ENCODE data around the gene ACVR1.

DNA sequence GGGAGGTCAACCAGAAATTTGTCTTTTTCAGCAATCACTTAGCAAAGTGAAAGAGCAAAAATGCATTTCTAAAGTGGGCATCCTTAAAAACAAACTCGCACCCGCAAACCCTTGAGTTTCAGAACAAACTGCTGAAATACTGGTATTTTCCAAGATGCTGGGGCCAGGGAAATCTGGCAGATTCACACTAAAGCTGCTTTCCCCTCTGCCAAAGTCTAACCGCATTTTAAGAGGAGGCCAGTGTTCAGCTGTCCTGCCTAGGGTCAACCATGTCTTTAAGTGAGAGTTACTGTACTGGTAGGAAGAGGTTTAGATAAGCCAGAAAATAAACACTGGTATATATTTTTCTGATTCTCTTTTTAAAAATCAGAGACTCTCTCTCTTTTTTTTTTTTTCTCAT is 55.9 kb downstream of the ACVR1 start:
- TF ChIP-seq POLR2AphosphoS5 (IDR thresholded peaks at IDR 0.05; ENCODE audit: low read depth) (no peak), EZH2 (IDR thresholded peaks at IDR 0.05; ENCODE audit: low read depth, unreplicated experiment) (no peak), CREB1 (CRISPR knock-in tag; IDR thresholded peaks at IDR 0.05; ENCODE audit: low read depth) (no peak), EZH2phosphoT487 (IDR thresholded peaks at IDR 0.05; ENCODE audit: unreplicated experiment) (no peak), ZNF331 (CRISPR knock-in tag; IDR thresholded peaks at IDR 0.05; ENCODE audit: low read depth) (no peak), JUNB (IDR thresholded peaks at IDR 0.05; ENCODE audit: unreplicated experiment) (no peak), NANOG (IDR thresholded peaks at IDR 0.05; ENCODE audit: borderline replicate concordance) (no peak), STAT1 (IDR thresholded peaks at IDR 0.05; ENCODE audit: unreplicated experiment) (no peak)
- TF ChIP-seq, protein P1, sequence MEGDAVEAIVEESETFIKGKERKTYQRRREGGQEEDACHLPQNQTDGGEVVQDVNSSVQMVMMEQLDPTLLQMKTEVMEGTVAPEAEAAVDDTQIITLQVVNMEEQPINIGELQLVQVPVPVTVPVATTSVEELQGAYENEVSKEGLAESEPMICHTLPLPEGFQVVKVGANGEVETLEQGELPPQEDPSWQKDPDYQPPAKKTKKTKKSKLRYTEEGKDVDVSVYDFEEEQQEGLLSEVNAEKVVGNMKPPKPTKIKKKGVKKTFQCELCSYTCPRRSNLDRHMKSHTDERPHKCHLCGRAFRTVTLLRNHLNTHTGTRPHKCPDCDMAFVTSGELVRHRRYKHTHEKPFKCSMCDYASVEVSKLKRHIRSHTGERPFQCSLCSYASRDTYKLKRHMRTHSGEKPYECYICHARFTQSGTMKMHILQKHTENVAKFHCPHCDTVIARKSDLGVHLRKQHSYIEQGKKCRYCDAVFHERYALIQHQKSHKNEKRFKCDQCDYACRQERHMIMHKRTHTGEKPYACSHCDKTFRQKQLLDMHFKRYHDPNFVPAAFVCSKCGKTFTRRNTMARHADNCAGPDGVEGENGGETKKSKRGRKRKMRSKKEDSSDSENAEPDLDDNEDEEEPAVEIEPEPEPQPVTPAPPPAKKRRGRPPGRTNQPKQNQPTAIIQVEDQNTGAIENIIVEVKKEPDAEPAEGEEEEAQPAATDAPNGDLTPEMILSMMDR (conservative IDR thresholded peaks at IDR 0.05; ENCODE audit: low read depth in 2 of 2), result no peak
- TF ChIP-seq, protein P2, sequence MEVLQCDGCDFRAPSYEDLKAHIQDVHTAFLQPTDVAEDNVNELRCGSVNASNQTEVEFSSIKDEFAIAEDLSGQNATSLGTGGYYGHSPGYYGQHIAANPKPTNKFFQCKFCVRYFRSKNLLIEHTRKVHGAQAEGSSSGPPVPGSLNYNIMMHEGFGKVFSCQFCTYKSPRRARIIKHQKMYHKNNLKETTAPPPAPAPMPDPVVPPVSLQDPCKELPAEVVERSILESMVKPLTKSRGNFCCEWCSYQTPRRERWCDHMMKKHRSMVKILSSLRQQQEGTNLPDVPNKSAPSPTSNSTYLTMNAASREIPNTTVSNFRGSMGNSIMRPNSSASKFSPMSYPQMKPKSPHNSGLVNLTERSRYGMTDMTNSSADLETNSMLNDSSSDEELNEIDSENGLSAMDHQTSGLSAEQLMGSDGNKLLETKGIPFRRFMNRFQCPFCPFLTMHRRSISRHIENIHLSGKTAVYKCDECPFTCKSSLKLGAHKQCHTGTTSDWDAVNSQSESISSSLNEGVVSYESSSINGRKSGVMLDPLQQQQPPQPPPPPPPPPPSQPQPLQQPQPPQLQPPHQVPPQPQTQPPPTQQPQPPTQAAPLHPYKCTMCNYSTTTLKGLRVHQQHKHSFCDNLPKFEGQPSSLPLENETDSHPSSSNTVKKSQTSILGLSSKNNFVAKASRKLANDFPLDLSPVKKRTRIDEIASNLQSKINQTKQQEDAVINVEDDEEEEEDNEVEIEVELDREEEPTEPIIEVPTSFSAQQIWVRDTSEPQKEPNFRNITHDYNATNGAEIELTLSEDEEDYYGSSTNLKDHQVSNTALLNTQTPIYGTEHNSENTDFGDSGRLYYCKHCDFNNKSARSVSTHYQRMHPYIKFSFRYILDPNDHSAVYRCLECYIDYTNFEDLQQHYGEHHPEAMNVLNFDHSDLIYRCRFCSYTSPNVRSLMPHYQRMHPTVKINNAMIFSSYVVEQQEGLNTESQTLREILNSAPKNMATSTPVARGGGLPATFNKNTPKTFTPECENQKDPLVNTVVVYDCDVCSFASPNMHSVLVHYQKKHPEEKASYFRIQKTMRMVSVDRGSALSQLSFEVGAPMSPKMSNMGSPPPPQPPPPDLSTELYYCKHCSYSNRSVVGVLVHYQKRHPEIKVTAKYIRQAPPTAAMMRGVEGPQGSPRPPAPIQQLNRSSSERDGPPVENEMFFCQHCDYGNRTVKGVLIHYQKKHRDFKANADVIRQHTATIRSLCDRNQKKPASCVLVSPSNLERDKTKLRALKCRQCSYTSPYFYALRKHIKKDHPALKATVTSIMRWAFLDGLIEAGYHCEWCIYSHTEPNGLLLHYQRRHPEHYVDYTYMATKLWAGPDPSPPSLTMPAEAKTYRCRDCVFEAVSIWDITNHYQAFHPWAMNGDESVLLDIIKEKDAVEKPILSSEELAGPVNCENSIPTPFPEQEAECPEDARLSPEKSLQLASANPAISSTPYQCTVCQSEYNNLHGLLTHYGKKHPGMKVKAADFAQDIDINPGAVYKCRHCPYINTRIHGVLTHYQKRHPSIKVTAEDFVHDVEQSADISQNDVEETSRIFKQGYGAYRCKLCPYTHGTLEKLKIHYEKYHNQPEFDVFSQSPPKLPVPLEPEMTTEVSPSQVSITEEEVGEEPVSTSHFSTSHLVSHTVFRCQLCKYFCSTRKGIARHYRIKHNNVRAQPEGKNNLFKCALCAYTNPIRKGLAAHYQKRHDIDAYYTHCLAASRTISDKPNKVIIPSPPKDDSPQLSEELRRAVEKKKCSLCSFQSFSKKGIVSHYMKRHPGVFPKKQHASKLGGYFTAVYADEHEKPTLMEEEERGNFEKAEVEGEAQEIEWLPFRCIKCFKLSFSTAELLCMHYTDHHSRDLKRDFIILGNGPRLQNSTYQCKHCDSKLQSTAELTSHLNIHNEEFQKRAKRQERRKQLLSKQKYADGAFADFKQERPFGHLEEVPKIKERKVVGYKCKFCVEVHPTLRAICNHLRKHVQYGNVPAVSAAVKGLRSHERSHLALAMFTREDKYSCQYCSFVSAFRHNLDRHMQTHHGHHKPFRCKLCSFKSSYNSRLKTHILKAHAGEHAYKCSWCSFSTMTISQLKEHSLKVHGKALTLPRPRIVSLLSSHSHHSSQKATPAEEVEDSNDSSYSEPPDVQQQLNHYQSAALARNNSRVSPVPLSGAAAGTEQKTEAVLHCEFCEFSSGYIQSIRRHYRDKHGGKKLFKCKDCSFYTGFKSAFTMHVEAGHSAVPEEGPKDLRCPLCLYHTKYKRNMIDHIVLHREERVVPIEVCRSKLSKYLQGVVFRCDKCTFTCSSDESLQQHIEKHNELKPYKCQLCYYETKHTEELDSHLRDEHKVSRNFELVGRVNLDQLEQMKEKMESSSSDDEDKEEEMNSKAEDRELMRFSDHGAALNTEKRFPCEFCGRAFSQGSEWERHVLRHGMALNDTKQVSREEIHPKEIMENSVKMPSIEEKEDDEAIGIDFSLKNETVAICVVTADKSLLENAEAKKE (CRISPR knock-in tag; IDR thresholded peaks at IDR 0.05), result no peak
- TF ChIP-seq, protein P3, sequence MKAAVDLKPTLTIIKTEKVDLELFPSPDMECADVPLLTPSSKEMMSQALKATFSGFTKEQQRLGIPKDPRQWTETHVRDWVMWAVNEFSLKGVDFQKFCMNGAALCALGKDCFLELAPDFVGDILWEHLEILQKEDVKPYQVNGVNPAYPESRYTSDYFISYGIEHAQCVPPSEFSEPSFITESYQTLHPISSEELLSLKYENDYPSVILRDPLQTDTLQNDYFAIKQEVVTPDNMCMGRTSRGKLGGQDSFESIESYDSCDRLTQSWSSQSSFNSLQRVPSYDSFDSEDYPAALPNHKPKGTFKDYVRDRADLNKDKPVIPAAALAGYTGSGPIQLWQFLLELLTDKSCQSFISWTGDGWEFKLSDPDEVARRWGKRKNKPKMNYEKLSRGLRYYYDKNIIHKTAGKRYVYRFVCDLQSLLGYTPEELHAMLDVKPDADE (IDR thresholded peaks at IDR 0.05), result no peak
- TF ChIP-seq, protein P4, sequence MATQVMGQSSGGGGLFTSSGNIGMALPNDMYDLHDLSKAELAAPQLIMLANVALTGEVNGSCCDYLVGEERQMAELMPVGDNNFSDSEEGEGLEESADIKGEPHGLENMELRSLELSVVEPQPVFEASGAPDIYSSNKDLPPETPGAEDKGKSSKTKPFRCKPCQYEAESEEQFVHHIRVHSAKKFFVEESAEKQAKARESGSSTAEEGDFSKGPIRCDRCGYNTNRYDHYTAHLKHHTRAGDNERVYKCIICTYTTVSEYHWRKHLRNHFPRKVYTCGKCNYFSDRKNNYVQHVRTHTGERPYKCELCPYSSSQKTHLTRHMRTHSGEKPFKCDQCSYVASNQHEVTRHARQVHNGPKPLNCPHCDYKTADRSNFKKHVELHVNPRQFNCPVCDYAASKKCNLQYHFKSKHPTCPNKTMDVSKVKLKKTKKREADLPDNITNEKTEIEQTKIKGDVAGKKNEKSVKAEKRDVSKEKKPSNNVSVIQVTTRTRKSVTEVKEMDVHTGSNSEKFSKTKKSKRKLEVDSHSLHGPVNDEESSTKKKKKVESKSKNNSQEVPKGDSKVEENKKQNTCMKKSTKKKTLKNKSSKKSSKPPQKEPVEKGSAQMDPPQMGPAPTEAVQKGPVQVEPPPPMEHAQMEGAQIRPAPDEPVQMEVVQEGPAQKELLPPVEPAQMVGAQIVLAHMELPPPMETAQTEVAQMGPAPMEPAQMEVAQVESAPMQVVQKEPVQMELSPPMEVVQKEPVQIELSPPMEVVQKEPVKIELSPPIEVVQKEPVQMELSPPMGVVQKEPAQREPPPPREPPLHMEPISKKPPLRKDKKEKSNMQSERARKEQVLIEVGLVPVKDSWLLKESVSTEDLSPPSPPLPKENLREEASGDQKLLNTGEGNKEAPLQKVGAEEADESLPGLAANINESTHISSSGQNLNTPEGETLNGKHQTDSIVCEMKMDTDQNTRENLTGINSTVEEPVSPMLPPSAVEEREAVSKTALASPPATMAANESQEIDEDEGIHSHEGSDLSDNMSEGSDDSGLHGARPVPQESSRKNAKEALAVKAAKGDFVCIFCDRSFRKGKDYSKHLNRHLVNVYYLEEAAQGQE (IDR thresholded peaks at IDR 0.05; ENCODE audit: unreplicated experiment), result no peak

Measured in GM23338 (cell line).